A673 (cell line): ENCODE results near the gene ZSCAN1.

Source experiments
- CTCF ChIP-seq: fragments of 300-800, 200-600 bp; sonication (generic); conservative IDR thresholded peaks from 2 replicates; pipeline ENCODE4 v1.5.1; 2017; ENCODE audit warnings: low read depth, mild to moderate bottlenecking, antibody characterized with exemption, low read length, moderate library complexity, mixed read lengths
- EZH2 ChIP-seq: fragments of 200-600 bp; sonication (generic); IDR thresholded peaks from 2 replicates; pipeline ENCODE4 v1.6.1; 2017; ENCODE audit warnings: borderline replicate concordance, low read depth, mild to moderate bottlenecking, mixed read lengths, antibody characterized with exemption, low read length; ENCODE audit not compliant: poor library complexity, severe bottlenecking

DNA sequence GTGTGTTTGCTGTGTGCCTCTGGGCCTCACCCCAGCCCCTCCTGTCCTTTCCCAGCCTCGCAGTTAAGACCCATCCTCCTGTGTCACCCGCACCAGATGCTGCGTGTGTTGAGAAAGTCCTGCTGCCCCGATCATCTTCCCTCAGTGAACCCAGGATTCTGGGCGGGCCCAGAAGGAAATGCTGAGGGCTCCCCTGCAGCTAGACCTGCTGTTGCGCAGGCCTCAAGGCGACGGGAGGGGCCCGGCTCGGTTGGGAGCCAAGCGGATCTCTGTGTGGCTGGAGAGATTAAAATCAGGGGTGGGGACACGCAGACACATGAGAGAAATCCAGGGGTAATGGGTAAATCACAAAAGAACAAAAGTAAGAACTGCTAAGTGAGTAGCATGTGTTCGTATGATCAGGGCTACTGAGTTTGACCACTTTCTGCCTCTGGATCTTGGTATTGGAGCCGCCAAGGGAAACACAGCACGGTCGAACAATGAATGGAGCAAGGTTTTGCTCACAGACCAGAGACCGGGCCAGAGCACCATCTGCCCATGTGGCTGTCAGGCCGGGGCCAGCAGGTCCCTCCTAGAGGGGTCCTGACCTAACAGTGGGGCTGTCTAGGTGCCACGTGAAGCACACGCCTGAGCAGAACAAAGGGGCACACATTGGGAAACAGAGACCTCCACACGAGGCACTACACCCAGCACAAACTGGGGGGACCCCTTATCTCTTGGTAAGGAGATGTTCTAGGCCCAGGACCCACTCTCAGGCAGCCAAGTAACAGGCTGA lies 7.1 kb downstream of the ZSCAN1 start:
- TF ChIP-seq CTCF: no peak
- no peak for TF ChIP-seq EZH2
